Upper lobe of left lung (tissue), 6 donors: ENCODE results near the gene PLCE1. TPM values are rescaled to one million over a fixed set of nuclear protein-coding genes. Genes with fewer than 3 reads are reported as not detected.
"Not testable (repeated sequence)": the region's sequence is repeated elsewhere in the genome, so short reads cannot be mapped to it uniquely, and the experiment has no call there.

Source experiments
- ATAC-seq, 2 donors: fragments of 200-7000 bp; cut with Tn5 transposase; one replicate each; pipeline ENCODE4 v1.9.1; 2022; ENCODE audit warnings: mild to moderate bottlenecking in 2 of 2, moderate library complexity in 2 of 2; ENCODE audit not compliant: low FRiP score in 2 of 2
- DNase-seq, 2 donors: peaks; one replicate each; pipeline ENCODE4 v3.0.0-alpha.2; 2019 to 2020
- H3K27ac ChIP-seq, 4 donors: fragments of 200-600 bp; sonication (generic); one replicate each; pipeline ENCODE4 v1.5.1; 2016 to 2019
- H3K27me3 ChIP-seq, 4 donors: fragments of 200-600 bp; sonication (generic); one replicate each; pipeline ENCODE4 v1.5.1; 2017 to 2019
- H3K36me3 ChIP-seq, 4 donors: fragments of 200-600 bp; sonication (generic); one replicate each; pipeline ENCODE4 v1.5.1; 2016 to 2019
- H3K4me1 ChIP-seq, 4 donors: fragments of 200-600 bp; sonication (generic); one replicate each; pipeline ENCODE4 v1.5.1; 2018 to 2019
- H3K4me3 ChIP-seq, 4 donors: fragments of 200-600 bp; sonication (generic); one replicate each; pipeline ENCODE4 v1.5.1; 2017 to 2019; ENCODE audit warnings: mild to moderate bottlenecking in 2 of 4, moderate library complexity in 1 of 4
- H3K9me3 ChIP-seq, 4 donors: fragments of 200-600 bp; sonication (generic); one replicate each; pipeline ENCODE4 v1.5.1; 2018 to 2019
- EP300 ChIP-seq, 4 donors: sonication (generic); formaldehyde crosslinking; IDR thresholded peaks; one replicate each; pipeline ENCODE4 v1.5.1; 2017; ENCODE audit warnings: antibody characterized with exemption in 4 of 4, control low read depth in 2 of 4
- POLR2A ChIP-seq, 4 donors: fragments of 450-650 bp; IDR thresholded peaks; one replicate each; pipeline ENCODE4 v1.5.1; 2016 to 2017; ENCODE audit warnings: antibody characterized with exemption in 4 of 4, mild to moderate bottlenecking in 2 of 4
- POLR2AphosphoS5 ChIP-seq, 2 donors: sonication (generic); formaldehyde crosslinking; IDR thresholded peaks; one replicate each; pipeline ENCODE4 v1.5.1; 2017; ENCODE audit warnings: antibody characterized with exemption in 2 of 2
- WGBS, 2 donors: methylation state at CpG; one replicate each; pipeline ENCODE4 v1.1.5; 2017 to 2018; 5-methylcytosine and 5-hydroxymethylcytosine counted together
- total RNA-seq, 6 donors: library from RNA; depleted of rRNA in 4 of 6; stranded (reverse); fragments of >200 nt in 4 of 6; gene quantifications; one replicate each; pipeline versions ENCODE4 v1.1.0 to v1.2.1, GENCODE V29; 2016 to 2021
- TF ChIP-seq, protein P1 (sequence below), 6 experiments: fragments of 450-650 bp in 4 of 6; fragments of 200-600 bp in 2 of 6; sonication (generic) in 2 of 6; IDR thresholded peaks; one replicate each; pipeline ENCODE4 v1.5.1; 2016 to 2019; ENCODE audit warnings: antibody characterized with exemption in 6 of 6
- donor health status: DM: no; HTN: no; CAD: no; lungs with moderate emphysema.
- donor health status: DM: no; HTN: yes; CAD: no; lungs with severe emphysema.

PLCE1 gene
- total RNA-seq, 6 donors from 2014 or later, result 8.4 to 15.0 (median 12.3) TPM

DNA sequence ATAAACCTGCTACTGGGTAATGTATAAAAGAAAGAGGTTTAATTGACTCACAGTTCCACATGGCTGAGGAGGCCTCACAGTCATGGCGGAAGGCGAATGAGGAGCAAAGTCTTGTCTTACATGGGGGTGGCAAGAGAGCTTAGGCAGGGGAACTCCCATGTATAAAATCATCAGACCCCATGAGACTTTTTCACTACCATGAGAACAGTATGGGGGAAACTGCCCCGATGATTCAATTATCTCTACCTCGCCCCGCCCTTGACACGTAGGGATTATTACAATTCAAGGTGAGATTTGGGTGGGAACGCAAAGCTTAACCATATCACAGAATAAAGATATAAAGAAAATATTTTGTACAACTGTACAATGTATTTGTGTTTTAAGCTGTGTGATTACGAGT is 39.4 kb upstream of the PLCE1 start:
- ATAC-seq, result no peak
- no peaks in the 10 kb centered on the region for H3K36me3 ChIP-seq
- H3K4me1 ChIP-seq, result no peaks in the 10 kb centered on the region
- no peak for DNase-seq
- 94 to 96% methylated on average over 8 of the region's 8 CpGs for WGBS, 2 donors
- no peak overlapping the region for H3K27ac ChIP-seq
- H3K4me3 ChIP-seq, result no peak overlapping the region
- no peaks in the 10 kb centered on the region for H3K9me3 ChIP-seq
- no peak for TF ChIP-seq EP300 (IDR thresholded peaks at IDR 0.05)
- TF ChIP-seq POLR2A (IDR thresholded peaks at IDR 0.05), result no peak
- TF ChIP-seq POLR2AphosphoS5 (IDR thresholded peaks at IDR 0.05), result no peak
- no peaks in the 10 kb centered on the region for H3K27me3 ChIP-seq

DNA sequence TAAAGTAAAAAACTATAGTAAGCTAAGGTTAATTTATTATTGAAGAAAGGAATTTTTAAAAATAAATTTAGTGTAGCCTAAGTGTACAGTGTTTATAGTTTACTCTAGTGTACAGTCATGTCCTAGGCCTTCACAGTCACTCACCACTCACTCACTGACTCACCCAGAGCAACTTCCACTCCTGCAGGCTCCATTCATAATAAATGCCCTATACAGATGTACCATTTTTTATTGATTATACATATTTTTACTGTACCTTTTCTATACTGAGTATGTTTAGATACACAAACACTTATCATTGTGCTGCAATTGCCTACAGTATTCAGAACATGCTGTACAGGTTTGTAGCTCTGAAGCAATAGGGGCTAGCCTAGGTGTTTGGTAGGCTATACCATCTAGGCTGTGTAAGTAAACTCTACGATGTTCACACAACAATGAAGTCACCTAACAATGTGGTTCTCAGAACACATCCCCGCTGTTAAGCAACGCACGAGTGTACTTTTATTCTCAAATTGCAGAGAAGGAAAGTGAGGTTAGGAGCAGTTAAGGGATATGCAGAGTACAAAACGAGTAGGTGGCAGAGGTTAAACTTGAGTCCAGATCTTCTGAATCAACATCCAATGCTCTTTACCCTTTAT is 38.9 kb upstream of the PLCE1 start:
- ATAC-seq (no peak), DNase-seq (no peak)
- Histone ChIP-seq H3K4me3 (no peak overlapping the region), H3K27ac (no peak overlapping the region), H3K9me3 (no peaks in the 10 kb centered on the region), H3K27me3 (no peaks in the 10 kb centered on the region), H3K36me3 (no peaks in the 10 kb centered on the region), H3K4me1 (no peaks in the 10 kb centered on the region)
- WGBS, 2 donors, result 87 to 89% methylated on average over 5 of the region's 5 CpGs
- TF ChIP-seq EP300 (IDR thresholded peaks at IDR 0.05), result no peak
- no peak for TF ChIP-seq POLR2A (IDR thresholded peaks at IDR 0.05)
- no peak for TF ChIP-seq POLR2AphosphoS5 (IDR thresholded peaks at IDR 0.05)
- TF ChIP-seq, protein P1, sequence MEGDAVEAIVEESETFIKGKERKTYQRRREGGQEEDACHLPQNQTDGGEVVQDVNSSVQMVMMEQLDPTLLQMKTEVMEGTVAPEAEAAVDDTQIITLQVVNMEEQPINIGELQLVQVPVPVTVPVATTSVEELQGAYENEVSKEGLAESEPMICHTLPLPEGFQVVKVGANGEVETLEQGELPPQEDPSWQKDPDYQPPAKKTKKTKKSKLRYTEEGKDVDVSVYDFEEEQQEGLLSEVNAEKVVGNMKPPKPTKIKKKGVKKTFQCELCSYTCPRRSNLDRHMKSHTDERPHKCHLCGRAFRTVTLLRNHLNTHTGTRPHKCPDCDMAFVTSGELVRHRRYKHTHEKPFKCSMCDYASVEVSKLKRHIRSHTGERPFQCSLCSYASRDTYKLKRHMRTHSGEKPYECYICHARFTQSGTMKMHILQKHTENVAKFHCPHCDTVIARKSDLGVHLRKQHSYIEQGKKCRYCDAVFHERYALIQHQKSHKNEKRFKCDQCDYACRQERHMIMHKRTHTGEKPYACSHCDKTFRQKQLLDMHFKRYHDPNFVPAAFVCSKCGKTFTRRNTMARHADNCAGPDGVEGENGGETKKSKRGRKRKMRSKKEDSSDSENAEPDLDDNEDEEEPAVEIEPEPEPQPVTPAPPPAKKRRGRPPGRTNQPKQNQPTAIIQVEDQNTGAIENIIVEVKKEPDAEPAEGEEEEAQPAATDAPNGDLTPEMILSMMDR (IDR thresholded peaks at IDR 0.05), result no peak

DNA sequence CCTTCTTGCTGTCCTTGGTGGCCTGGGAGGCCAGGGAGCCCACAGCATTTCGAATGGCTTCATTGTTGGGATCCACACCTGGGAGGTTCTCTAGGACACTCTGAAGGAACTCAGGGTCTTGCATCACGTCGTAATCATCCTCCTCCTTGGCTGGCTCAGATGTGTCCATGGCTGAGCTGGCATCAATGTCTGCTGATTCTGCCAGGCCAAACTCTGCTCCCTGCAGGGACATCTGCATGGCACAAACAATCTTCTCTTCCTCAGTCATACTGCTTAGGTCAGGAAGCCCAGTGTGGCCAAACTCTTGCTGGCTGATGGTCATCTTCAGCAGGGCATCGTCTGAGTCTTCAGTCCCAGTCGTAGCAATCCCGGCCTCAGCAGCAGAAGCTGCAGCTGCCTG is 34.9 kb upstream of the PLCE1 start:
- no peak overlapping the region for H3K27ac ChIP-seq
- no peak overlapping the region for H3K4me3 ChIP-seq
- DNase-seq (peak in 1 of 2 donors; percentile 19), ATAC-seq (no peak)
- no peaks in the 10 kb centered on the region for H3K36me3 ChIP-seq
- no peaks in the 10 kb centered on the region for H3K9me3 ChIP-seq
- TF ChIP-seq POLR2A (IDR thresholded peaks at IDR 0.05) (no peak), EP300 (IDR thresholded peaks at IDR 0.05) (no peak), POLR2AphosphoS5 (IDR thresholded peaks at IDR 0.05) (no peak)
- TF ChIP-seq, protein P1 (IDR thresholded peaks at IDR 0.05), result no peak
- H3K4me1 ChIP-seq, result no peaks in the 10 kb centered on the region
- 92 to 94% methylated on average over 6 of the region's 6 CpGs for WGBS, 2 donors
- no peaks in the 10 kb centered on the region for H3K27me3 ChIP-seq

DNA sequence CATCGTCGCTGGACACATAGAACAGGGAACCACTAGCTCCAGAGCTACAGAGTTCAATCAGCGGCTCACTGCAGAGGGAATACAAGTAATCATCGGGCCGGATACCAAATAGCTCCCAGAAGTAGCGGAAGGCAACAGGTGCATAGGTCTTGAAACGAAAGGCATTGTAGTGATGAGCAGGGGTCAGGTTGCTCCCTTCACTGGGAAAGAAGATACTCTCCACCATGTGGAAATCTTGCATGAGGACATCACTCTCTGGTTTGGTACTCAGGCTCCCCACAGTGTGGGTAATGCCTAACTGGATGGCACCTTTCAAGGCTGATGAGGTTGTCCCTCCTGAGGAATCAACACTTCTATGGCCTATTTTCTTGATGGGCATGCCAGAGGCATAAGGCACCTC is 32.7 kb upstream of the PLCE1 start:
- DNase-seq, result not testable (repeated sequence)

DNA sequence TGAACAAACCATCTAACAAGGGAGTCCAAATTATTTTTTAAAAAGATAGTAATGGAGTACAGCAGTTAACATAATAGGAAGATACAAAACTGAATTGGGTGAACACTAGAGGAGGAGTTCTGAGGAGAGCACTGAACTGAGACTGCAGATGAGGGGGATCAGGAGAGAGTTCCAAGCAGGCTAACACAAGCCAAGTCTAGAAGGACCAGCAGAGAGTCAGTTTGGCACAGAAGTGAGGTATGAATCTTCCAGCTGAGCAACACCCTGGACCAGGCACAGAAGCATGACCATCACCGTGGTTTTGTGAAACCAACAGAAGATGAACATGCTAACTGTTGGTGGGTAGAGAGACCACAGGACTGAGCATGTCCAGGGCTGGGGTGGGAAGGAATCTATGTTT is 30.8 kb upstream of the PLCE1 start:
- ATAC-seq, result no peak
- WGBS, 2 donors, result 78 to 92% methylated on average over 1 of the region's 1 CpG
- H3K27ac ChIP-seq, result no peak overlapping the region
- no peaks in the 10 kb centered on the region for H3K27me3 ChIP-seq
- no peaks in the 10 kb centered on the region for H3K4me1 ChIP-seq
- no peaks in the 10 kb centered on the region for H3K9me3 ChIP-seq
- no peak overlapping the region for H3K4me3 ChIP-seq
- no peaks in the 10 kb centered on the region for H3K36me3 ChIP-seq
- TF ChIP-seq POLR2AphosphoS5 (IDR thresholded peaks at IDR 0.05), result no peak
- no peak for TF ChIP-seq POLR2A (IDR thresholded peaks at IDR 0.05)
- TF ChIP-seq EP300 (IDR thresholded peaks at IDR 0.05), result no peak
- no peak for DNase-seq

More for the DNA sequence above, 32.7 kb upstream of the PLCE1 start:
- WGBS, 2 donors, result 96 to 97% methylated on average over 7 of the region's 7 CpGs
- not testable (repeated sequence) for H3K27me3 ChIP-seq, H3K27ac ChIP-seq, ATAC-seq, H3K36me3 ChIP-seq, H3K4me3 ChIP-seq, H3K4me1 ChIP-seq, H3K9me3 ChIP-seq

DNA sequence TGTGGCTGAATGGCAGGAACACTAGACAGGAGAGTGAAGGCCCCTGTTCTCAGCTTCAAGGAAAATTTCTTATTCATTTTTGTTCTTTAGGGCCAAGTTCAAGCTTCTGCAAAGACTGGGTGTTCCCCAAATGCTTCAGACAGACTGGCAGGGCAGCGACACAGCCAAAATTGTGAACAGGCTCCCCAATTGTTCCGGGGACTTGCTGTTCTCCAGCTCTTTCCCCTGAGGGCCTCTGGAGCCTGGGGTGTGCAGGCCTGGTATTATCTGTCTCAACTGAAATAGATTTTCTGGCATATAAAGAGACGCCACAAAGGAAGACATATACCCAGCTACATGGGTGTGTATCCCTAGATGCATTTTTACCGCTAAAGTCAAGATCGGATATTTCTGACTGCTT is 30.3 kb upstream of the PLCE1 start:
- Histone ChIP-seq H3K27ac (no peak overlapping the region), H3K4me3 (no peak overlapping the region), H3K9me3 (no peaks in the 10 kb centered on the region), H3K27me3 (no peaks in the 10 kb centered on the region), H3K4me1 (no peaks in the 10 kb centered on the region), H3K36me3 (no peaks in the 10 kb centered on the region)
- ATAC-seq, result no peak
- no peak for DNase-seq
- no peak for TF ChIP-seq POLR2A (IDR thresholded peaks at IDR 0.05)
- TF ChIP-seq, protein P1 (IDR thresholded peaks at IDR 0.05), result no peak
- TF ChIP-seq POLR2AphosphoS5 (IDR thresholded peaks at IDR 0.05), result no peak
- TF ChIP-seq EP300 (IDR thresholded peaks at IDR 0.05), result no peak
- 95 to 97% methylated on average over 5 of the region's 5 CpGs for WGBS, 2 donors
